Measurements from ENCODE around the gene JAZF1. TPM values are rescaled to one million over a fixed set of nuclear protein-coding genes. Genes with fewer than 3 reads are reported as not detected.
"Not testable (repeated sequence)": the region's sequence is repeated elsewhere in the genome, so short reads cannot be mapped to it uniquely, and the experiment has no call there.

Gene JAZF1
- total RNA-seq, 1 donor from 2014 or later = 16.1 TPM

DNA sequence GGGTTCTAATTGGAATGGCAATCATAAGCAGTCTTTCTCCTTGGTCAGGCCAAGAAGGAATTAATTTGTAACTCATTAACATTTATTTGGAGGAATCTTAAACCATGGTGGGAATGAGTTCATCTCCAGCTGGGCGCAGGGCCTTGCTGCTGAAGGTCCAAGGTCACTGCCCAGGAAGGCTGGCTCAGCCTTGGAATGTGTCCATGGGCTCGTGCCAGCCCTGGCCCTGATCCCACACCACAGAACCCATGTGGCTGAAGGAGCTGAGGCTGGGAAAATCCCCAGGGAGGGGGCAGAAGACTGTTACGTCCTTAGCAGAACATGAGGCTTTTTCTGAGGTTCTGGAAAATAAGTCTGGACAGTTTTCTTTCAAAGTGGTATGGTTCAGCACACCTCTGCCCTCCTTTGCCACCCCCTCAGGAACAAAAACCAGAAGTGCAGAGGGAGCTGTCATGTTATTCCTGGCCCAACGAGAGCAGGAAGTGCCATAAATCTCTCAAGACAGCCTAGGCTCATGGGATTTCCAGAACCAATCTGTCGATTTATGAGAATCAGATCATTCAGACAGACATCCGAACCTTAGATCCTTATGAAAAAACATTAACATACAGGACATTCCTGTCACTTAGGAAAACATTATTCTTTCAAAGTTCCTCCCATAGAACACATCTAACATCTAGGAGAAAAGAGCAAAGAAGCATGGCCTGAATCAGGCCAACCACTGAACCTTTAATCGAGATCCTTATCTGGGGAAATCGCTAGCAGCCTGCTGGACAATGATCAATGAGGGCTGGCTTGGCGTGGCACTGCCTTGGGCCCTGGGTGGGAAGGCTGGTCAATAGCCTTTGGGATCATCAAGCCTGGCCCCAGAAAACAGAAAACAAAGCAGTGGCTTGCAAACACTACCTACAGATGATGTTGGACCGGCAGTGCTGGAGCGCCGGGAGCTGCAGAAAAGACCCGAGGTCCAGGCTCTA, 306.3 kb downstream of the JAZF1 start:
- no peak for DNase-seq (ENCODE audit: low spot score)

GRCh38 chr7:27872356-27873275, 308.0 kb downstream of the JAZF1 start:
- DNase-seq (ENCODE audit: low spot score) = no peak

DNA sequence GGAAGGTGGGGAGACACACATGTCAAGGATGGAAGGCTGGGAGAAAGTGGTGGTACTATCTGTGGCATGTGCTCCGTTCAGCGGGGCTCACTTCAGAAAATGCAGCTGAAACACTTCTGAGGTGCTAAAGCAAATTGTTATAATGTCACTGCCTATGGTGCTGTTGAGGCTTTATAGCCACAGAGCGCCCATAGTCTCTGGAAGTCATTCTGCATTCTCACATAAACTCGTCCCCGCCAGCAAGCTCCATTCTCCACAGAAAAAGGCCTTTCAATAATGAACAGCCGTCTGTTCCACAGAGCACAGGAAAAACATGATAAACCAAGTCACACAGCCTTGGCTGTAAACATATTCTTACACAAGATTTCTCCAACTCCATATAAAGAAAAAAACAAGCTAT, 308.7 kb downstream of the JAZF1 start:
- no peak for DNase-seq (ENCODE audit: low spot score)

GRCh38 chr7:27871086-27871485, 309.5 kb downstream of the JAZF1 start:
- DNase-seq (ENCODE audit: low spot score) = no peak

DNA sequence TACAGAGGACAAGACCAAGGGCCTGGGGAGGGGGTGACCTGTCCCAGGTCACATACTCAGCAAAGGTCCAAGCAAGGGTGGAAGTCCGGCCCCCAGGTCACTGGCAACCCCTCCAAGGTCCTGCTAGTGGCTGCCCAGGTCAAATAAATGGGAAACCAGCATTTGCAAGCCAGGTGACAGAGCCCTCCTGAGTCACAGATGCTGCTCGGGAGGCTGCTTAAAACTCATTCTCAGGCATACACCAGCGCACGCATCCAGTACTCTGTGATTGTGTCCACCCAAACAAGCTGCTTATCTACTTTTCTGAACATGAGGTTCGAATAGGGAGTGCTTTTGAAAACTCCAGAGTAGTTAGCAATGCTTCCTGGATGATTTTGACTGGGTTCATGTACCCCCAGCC, 310.0 kb downstream of the JAZF1 start:
- no peak for DNase-seq (ENCODE audit: low spot score)

DNA sequence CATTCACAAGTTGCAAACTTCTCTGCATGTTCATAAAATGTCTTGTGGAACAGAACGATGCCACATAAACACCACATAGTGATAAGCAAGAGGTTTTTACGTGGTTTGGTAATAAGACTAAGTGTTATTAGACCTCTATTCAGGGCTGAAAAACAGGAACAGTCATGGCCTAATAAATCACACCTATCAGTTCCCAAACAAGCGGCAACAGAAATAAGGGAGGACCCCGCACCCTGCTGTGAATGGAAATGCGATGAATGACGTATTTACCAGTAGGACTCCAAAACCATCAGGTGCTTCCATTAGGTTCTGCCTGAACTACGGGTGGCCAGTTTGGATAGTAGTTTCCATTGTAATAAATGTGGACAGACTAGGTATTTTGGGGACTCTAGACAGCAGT, 311.5 kb downstream of the JAZF1 start:
- no peak for DNase-seq (ENCODE audit: low spot score)

DNA sequence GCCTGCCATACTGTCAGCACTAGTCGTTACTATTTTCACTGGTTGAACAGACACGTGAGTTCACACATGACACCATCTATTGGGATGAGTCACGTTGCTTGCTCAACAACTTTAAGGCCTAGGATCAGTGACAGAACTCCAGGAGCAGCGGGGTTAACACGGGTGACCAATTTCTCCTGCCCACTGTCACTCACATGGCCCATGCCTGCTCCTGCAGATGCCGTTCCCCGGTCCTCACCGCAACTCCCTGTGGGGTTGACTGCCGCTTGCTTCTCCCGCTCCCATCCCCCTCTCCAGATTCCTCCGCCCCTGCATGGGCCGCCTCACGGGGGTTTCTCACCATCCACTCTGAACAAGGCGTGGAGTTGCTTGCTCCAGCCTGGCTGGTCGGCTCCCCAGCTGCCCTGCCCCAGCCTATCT, 312.5 kb downstream of the JAZF1 start:
- no peak for DNase-seq (ENCODE audit: low spot score)

- DNase-seq (ENCODE audit: low spot score) = no peak
Observed at GRCh38 chr7:27866828-27867672, 313.5 kb downstream of the JAZF1 start.

- no peak for DNase-seq (ENCODE audit: low spot score)
Observed at GRCh38 chr7:27866256-27866655, 314.3 kb downstream of the JAZF1 start.

- DNase-seq (ENCODE audit: low spot score) = no peak
Observed at GRCh38 chr7:27863880-27864279, 316.7 kb downstream of the JAZF1 start.

- no peak for DNase-seq (ENCODE audit: low spot score)
Observed at GRCh38 chr7:27861747-27862146, 318.8 kb downstream of the JAZF1 start.

GRCh38 chr7:27860800-27861199, 319.8 kb downstream of the JAZF1 start:
- DNase-seq (ENCODE audit: low spot score) = no peak

DNA sequence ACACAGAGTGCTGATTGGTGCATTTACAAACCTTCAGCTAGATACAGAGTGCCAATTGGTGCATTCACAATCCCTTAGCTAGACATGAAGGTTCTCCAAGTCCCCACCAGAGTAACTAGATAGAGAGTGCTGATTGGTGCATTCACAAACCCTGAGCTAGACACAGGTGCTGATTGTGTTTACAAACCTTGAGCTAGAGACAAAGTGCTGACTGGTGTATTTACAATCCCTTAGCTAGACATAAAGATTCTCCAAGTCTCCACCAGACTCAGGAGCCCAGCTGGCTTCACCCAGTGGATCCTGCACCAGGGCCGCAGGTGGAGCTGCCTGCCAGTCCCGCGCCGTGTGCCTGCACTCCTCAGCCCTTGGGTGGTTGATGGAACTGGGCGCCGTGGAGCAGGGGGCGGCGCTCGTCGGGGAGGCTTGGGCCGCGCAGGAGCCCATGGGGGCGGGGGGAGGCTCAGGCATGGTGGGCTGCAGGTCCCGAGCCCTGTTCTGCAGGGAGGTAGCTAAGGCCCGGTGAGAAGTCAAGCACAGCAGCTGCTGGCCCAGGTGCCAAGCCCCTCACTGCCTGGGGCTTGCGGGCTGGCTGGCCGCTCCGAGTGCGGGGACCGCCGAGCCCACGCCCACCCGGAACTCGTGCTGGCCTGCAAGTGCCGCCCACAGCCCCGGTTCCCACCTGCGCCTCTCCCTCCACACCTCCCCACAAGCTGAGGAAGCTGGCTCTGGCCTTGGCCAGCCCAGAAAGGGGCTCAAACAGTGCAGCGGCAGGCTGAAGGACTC, 323.7 kb downstream of the JAZF1 start:
- not testable (repeated sequence) for DNase-seq (ENCODE audit: low spot score)

GRCh38 chr7:27850531-27850930, 330.1 kb downstream of the JAZF1 start:
- no peak for DNase-seq (ENCODE audit: low spot score)

- no peak for DNase-seq (ENCODE audit: low spot score)
Observed at GRCh38 chr7:27846388-27846787, 334.2 kb downstream of the JAZF1 start.

DNA sequence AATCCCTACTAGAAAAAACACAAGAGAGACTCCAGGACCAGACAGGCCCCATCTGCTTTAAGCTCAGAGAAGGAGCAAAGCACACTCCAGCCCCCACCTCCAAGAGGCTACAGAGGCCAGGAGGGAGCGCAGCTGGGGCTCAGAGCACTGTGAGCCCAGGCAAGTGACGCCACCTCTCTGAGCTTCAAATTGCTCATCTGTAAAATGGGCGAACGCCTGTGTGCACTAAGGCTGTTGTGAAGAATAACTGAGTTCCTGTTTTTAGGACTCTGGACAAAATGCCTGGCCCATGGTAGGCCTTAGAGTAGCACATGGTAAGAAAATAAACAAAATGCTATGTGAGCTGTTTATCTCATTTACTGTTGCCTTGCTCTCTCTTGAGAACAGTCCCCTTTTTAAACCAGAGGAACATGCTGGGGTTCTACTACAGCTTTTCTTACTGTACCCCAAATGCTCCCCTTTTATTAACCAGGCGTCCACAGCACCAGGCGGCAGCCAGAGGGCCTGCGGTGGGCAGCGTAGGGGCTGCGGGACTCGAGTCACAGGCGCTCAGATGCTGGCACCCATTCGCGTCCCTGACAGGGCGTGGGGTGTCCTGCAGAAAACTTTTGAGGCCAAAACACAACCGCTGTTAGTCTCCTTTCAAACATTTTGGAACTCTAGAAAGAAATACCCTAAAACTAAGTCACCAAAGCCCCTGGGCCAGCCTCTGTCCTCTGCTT, 336.9 kb downstream of the JAZF1 start:
- no peak for DNase-seq (ENCODE audit: low spot score)

DNA sequence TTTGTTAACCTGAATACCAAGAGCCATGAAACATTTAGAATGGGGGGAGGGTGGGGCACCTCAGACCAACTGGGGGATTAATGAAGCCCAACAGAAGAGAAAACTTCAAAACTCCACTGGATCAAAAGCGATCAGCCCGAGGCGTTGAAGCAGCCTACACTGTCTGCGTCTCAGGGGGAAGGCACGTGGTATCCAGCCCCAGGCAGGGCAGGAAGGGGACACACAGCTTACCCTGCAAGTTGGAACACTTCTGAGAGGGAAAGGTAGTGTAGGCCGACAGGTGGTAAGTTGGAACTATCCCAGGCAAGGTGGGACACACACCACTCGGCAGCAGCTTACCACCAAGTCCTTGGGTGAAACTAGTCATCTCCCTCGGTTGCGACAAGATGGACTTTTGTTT, 337.7 kb downstream of the JAZF1 start:
- no peak for DNase-seq (ENCODE audit: low spot score)

DNA sequence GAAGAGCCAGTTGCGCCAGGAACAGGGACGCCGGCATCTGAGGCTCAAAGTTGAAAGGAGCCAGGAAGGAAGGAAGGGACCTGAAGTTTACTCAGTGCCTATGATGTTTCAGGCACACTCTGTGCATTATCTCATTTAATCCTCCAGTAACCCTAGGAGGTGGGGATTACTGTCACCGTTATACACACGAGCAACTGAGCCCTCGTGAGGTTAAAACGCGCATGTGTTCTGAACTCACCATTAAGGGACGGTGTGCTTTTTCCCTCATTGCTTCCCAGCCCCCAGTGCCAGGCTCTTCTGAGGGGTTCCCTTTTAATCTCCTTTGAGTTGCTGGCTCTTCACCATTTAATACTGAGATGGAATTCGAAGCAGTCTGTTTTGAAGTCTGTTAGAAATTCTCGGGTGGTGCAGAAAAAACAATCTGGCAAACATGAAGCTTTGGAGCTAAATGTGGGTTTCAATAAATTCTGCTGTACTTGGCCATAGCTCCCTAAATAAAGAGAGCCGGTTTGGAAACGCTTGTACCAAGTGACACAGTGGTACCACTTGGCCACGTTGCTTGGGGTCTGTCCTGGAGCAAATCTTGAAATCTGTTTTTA, 338.4 kb downstream of the JAZF1 start:
- DNase-seq (ENCODE audit: low spot score) = no peak

GRCh38 chr7:27840760-27841364, 339.7 kb downstream of the JAZF1 start:
- no peak for DNase-seq (ENCODE audit: low spot score)
